PC-9 (cell line): ENCODE measurements around the gene MROH9.

Experiments
- CTCF ChIP-seq: fragments of 200-600 bp; sonication (generic); conservative IDR thresholded peaks from 2 replicates; pipeline ENCODE4 v1.6.1; 2017; ENCODE audit warnings: mixed run types, antibody characterized with exemption, mild to moderate bottlenecking, moderate library complexity
- EZH2 ChIP-seq: fragments of 200-600 bp; sonication (generic); IDR thresholded peaks from 2 replicates; pipeline ENCODE4 v1.8.0; 2017; ENCODE audit warnings: antibody characterized with exemption, low read depth

GRCh38 chr1:171038284-171038683 is 103.0 kb downstream of the MROH9 start:
- TF ChIP-seq CTCF (no peak), EZH2 (no peak)
